ENCODE data around the gene NT5C3B.

DNA sequence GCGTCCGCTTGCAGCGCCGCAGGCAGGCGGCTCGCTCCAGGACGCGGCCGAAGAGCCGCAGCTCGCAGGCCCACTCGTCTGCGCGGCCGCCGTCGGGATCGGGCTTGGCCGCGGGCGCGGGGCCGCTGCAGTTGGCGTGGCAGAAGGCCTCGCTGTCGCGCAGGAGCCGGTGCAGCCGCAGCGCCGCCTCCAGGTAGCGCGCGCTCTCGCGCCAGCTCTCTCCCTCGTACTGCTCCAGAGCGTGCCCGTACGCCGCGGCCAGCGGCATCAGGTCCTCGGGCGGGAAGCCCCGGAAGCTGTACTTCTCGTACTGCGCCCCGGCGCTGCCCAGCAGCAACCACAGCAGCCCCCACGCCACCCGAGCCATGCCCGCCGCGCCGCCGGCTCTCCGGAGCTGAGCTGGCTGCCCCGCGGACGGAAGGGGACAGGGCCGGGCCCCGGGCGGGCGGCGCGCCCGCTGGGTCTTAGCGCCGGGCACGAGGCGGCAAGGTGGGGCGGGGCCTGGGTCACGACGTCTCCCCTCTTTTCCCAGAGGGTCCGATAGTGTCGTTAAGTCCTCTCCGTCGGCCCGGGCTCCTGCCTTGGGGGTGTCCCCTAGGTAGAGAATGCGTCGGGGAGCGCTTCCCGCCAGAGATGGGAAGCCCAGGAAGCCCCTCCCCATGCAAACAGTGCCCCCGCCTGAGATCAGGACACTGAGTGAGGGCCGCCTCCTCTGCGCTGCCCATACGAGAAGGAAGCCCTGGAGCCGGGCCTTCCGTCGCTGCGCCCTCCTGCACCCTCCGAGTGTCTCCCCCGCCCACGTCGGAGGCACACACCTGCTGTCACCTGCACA lies 24.3 kb downstream of the NT5C3B start, which contains the start of gene P3H4:
- TF ChIP-seq, protein P1, sequence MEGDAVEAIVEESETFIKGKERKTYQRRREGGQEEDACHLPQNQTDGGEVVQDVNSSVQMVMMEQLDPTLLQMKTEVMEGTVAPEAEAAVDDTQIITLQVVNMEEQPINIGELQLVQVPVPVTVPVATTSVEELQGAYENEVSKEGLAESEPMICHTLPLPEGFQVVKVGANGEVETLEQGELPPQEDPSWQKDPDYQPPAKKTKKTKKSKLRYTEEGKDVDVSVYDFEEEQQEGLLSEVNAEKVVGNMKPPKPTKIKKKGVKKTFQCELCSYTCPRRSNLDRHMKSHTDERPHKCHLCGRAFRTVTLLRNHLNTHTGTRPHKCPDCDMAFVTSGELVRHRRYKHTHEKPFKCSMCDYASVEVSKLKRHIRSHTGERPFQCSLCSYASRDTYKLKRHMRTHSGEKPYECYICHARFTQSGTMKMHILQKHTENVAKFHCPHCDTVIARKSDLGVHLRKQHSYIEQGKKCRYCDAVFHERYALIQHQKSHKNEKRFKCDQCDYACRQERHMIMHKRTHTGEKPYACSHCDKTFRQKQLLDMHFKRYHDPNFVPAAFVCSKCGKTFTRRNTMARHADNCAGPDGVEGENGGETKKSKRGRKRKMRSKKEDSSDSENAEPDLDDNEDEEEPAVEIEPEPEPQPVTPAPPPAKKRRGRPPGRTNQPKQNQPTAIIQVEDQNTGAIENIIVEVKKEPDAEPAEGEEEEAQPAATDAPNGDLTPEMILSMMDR (IDR thresholded peaks at IDR 0.05) = peak; percentile 77 to 85 (median 79)
- TF ChIP-seq POLR2A (IDR thresholded peaks at IDR 0.05; ENCODE audit: low read depth) = no peak

All from esophagus muscularis mucosa (tissue), 3 donors.